Muscle of leg (tissue), 11 donors: ENCODE data around the gene NUBP2. TPM values are rescaled to one million over a fixed set of nuclear protein-coding genes. Genes with fewer than 3 reads are reported as not detected.

Source experiments
- DNase-seq: peaks from one replicate; pipeline ENCODE4 v3.0.0; 2013
- H3K27ac ChIP-seq: one replicate; pipeline ENCODE4 v1.5.1; 2013; ENCODE audit warnings: mild to moderate bottlenecking, low read length, control low read depth
- H3K27me3 ChIP-seq: one replicate; pipeline ENCODE4 v1.6.1; 2013; ENCODE audit warnings: low read length; ENCODE audit not compliant: control insufficient read depth, insufficient read depth
- H3K36me3 ChIP-seq: one replicate; pipeline ENCODE4 v1.6.1; 2013; ENCODE audit warnings: low read length; ENCODE audit not compliant: control insufficient read depth, insufficient read depth
- H3K4me1 ChIP-seq: one replicate; pipeline ENCODE4 v1.6.1; 2013; ENCODE audit warnings: low read length; ENCODE audit not compliant: control insufficient read depth, insufficient read depth
- H3K4me3 ChIP-seq: one replicate; pipeline ENCODE4 v1.5.1; 2013; ENCODE audit warnings: low read length, control low read depth
- H3K9me3 ChIP-seq: replicated peaks from 2 replicates; pipeline ENCODE4 v1.6.1; 2013; ENCODE audit warnings: low read depth, low read length; ENCODE audit not compliant: control insufficient read depth
- WGBS: methylation state at CpG from one replicate; pipeline ENCODE4 v1.1.5; 2013; ENCODE audit warnings: missing lambda C conversion rate; ENCODE audit not compliant: insufficient coverage; 5-methylcytosine and 5-hydroxymethylcytosine counted together
- polyA plus RNA-seq, 8 donors: library from polyadenylated mRNA; unstranded; fragments of 120-200 nt; gene quantifications; one replicate each; pipeline versions ENCODE4 v1.2.1 to v1.2.3, GENCODE V29; 2013; ENCODE audit warnings: inconsistent platforms in 1 of 8, low replicate concordance in 1 of 8; ENCODE audit not compliant: insufficient read length in 8 of 8, insufficient read depth in 1 of 8
- total RNA-seq: library from RNA; stranded (reverse); fragments of 120-200 nt; gene quantifications from one replicate; pipeline ENCODE4 v1.2.4, GENCODE V29; 2013

The NUBP2 gene
- total and polyA plus RNA-seq, 9 donors: 40.6 to 59.7 (median 49.2) TPM

GRCh38 chr16:1817716-1818115 is 35.0 kb downstream of the NUBP2 start:
- no peaks in the 10 kb centered on the region for H3K9me3 ChIP-seq
- H3K4me3 ChIP-seq: no peak overlapping the region
- H3K36me3 ChIP-seq: peaks cover 59% of the 10 kb centered on the region
- H3K27ac ChIP-seq: no peak overlapping the region
- no peaks in the 10 kb centered on the region for H3K27me3 ChIP-seq
- H3K4me1 ChIP-seq: peaks cover 3% of the 10 kb centered on the region
- no peak for DNase-seq
- 91% methylated on average over 15 of the region's 17 CpGs for WGBS

- no peaks in the 10 kb centered on the region for H3K27me3 ChIP-seq
- H3K9me3 ChIP-seq: no peaks in the 10 kb centered on the region
- H3K4me3 ChIP-seq: no peak overlapping the region
- H3K4me1 ChIP-seq: no peaks in the 10 kb centered on the region
- no peak overlapping the region for H3K27ac ChIP-seq
- H3K36me3 ChIP-seq: peaks cover 59% of the 10 kb centered on the region
- no peak for DNase-seq
- WGBS: 92% methylated on average over 27 of the region's 27 CpGs
Measured at GRCh38 chr16:1818204-1818872, 35.6 kb downstream of the NUBP2 start.

- Histone ChIP-seq H3K4me1 (no peaks in the 10 kb centered on the region), H3K27me3 (no peaks in the 10 kb centered on the region), H3K36me3 (peaks cover 59% of the 10 kb centered on the region), H3K27ac (no peak overlapping the region), H3K4me3 (no peak overlapping the region), H3K9me3 (no peaks in the 10 kb centered on the region)
- DNase-seq: no peak
- WGBS: 90% methylated on average over 33 of the region's 35 CpGs
Measured at GRCh38 chr16:1818873-1819525, 36.2 kb downstream of the NUBP2 start.

GRCh38 chr16:1819611-1820010 is 36.9 kb downstream of the NUBP2 start:
- Histone ChIP-seq H3K9me3 (no peaks in the 10 kb centered on the region), H3K27ac (no peak overlapping the region), H3K4me3 (no peak overlapping the region), H3K4me1 (no peaks in the 10 kb centered on the region), H3K36me3 (peaks cover 59% of the 10 kb centered on the region), H3K27me3 (no peaks in the 10 kb centered on the region)
- 85% methylated on average over 6 of the region's 15 CpGs for WGBS
- no peak for DNase-seq

GRCh38 chr16:1820096-1820945 is 37.6 kb downstream of the NUBP2 start:
- DNase-seq: no peak
- H3K27ac ChIP-seq: no peak overlapping the region
- peaks cover 2% of the 10 kb centered on the region for H3K4me1 ChIP-seq
- no peak overlapping the region for H3K4me3 ChIP-seq
- WGBS: 89% methylated on average over 21 of the region's 25 CpGs
- H3K36me3 ChIP-seq: peaks cover 53% of the 10 kb centered on the region
- no peaks in the 10 kb centered on the region for H3K9me3 ChIP-seq
- no peaks in the 10 kb centered on the region for H3K27me3 ChIP-seq

GRCh38 chr16:1820946-1821290 is 38.2 kb downstream of the NUBP2 start:
- 90% methylated on average over 12 of the region's 12 CpGs for WGBS

GRCh38 chr16:1821861-1822611 is 39.3 kb downstream of the NUBP2 start:
- H3K4me3 ChIP-seq: no peak overlapping the region
- no peak for DNase-seq
- no peaks in the 10 kb centered on the region for H3K27me3 ChIP-seq
- no peaks in the 10 kb centered on the region for H3K9me3 ChIP-seq
- H3K36me3 ChIP-seq: peaks cover 43% of the 10 kb centered on the region
- H3K27ac ChIP-seq: no peak overlapping the region
- H3K4me1 ChIP-seq: peaks cover 9% of the 10 kb centered on the region
- WGBS: 97% methylated on average over 21 of the region's 24 CpGs

More at GRCh38 chr16:1820946-1821290, 38.2 kb downstream of the NUBP2 start:
- peaks cover 8% of the 10 kb centered on the region for H3K4me1 ChIP-seq
- peaks cover 52% of the 10 kb centered on the region for H3K36me3 ChIP-seq
- H3K27me3 ChIP-seq: no peaks in the 10 kb centered on the region
- no peak overlapping the region for H3K4me3 ChIP-seq
- DNase-seq: no peak
- no peak overlapping the region for H3K27ac ChIP-seq
- H3K9me3 ChIP-seq: no peaks in the 10 kb centered on the region

GRCh38 chr16:1822801-1823200 is 40.0 kb downstream of the NUBP2 start:
- Histone ChIP-seq H3K27ac (no peak overlapping the region), H3K9me3 (no peaks in the 10 kb centered on the region), H3K4me3 (no peak overlapping the region), H3K4me1 (peaks cover 12% of the 10 kb centered on the region), H3K36me3 (peaks cover 38% of the 10 kb centered on the region), H3K27me3 (no peaks in the 10 kb centered on the region)
- WGBS: 94% methylated on average over 15 of the region's 16 CpGs
- no peak for DNase-seq

- H3K4me1 ChIP-seq: peaks cover 14% of the 10 kb centered on the region
- 21% methylated on average over 6 of the region's 9 CpGs for WGBS
- H3K4me3 ChIP-seq: no peak overlapping the region
- no peaks in the 10 kb centered on the region for H3K9me3 ChIP-seq
- H3K36me3 ChIP-seq: peaks cover 36% of the 10 kb centered on the region
- peak; percentile 33 for DNase-seq
- no peak overlapping the region for H3K27ac ChIP-seq
- H3K27me3 ChIP-seq: no peaks in the 10 kb centered on the region
Measured at GRCh38 chr16:1823821-1824220, 41.1 kb downstream of the NUBP2 start.
